AG09309 (cell line): ENCODE results near the gene HYCC2.
A peak's percentile ranks its signal among the peaks of the same experiment; 100 is the strongest.
"Not testable (repeated sequence)": the region's sequence is repeated elsewhere in the genome, so short reads cannot be mapped to it uniquely, and the experiment has no call there.

ENCODE experiments used
- DNase-seq: peaks from one replicate; pipeline ENCODE4 v3.0.0-alpha.2; 2010; ENCODE audit warnings: low read depth
- H3K4me3 ChIP-seq: 2 replicates; pipeline ENCODE4 v1.5.1; 2011; ENCODE audit warnings: mild to moderate bottlenecking, low read depth, low read length, moderate library complexity; ENCODE audit not compliant: control insufficient read depth
- TF ChIP-seq, protein P1 (sequence below): IDR thresholded peaks from 2 replicates; pipeline ENCODE4 v1.5.1; 2011; ENCODE audit warnings: mild to moderate bottlenecking, low read depth, low read length, inconsistent platforms; ENCODE audit not compliant: insufficient read depth, control insufficient read depth; ENCODE audit errors: missing control alignments

Gene HYCC2

DNA sequence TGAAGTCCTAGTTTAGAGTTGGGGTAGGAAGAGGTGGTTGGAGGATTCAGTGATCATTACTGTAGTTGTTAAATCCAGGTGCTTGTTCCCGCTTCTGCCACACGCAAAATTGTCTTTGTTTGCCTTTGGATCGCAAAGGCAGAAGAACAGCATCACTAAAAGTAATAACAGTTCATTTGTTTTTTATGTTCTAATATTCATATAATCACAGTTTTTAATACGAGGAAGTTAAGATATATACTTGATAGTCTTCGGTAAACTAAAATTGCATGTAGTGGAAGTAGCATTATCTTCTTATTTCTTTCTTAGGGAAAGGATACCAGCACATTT, 695 bp upstream of the HYCC2 start:
- TF ChIP-seq, protein P1, sequence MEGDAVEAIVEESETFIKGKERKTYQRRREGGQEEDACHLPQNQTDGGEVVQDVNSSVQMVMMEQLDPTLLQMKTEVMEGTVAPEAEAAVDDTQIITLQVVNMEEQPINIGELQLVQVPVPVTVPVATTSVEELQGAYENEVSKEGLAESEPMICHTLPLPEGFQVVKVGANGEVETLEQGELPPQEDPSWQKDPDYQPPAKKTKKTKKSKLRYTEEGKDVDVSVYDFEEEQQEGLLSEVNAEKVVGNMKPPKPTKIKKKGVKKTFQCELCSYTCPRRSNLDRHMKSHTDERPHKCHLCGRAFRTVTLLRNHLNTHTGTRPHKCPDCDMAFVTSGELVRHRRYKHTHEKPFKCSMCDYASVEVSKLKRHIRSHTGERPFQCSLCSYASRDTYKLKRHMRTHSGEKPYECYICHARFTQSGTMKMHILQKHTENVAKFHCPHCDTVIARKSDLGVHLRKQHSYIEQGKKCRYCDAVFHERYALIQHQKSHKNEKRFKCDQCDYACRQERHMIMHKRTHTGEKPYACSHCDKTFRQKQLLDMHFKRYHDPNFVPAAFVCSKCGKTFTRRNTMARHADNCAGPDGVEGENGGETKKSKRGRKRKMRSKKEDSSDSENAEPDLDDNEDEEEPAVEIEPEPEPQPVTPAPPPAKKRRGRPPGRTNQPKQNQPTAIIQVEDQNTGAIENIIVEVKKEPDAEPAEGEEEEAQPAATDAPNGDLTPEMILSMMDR: no peak
- no peak for DNase-seq
- H3K4me3 ChIP-seq: peak overlapping the region; percentile 95

DNA sequence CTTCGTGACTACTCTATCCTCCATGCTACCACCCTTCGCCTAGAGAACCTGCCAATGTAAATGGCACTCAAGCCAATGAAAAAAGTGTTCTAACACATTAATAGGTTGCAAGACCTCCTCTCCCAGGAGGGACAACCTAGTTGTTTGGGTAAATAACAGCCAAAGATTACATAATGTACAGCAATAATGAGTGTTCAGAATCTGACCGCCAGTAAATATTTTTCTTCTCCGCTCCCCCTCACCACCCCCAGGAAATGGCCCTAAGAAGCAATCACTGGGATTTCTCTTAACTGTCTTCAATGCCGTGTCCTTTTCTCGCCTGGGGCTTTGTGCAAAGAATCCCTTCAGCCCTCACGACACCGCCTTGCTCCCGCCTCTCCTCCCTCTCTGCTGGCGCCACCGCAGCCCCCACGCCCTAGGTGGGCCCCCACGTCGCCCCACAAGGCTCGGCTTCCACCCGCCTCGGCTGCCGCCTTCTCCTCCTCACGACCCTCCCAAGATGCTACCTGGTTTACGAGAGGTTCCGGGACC, 458 bp downstream of the HYCC2 start:
- H3K4me3 ChIP-seq: peak overlapping the region; percentile 95
- TF ChIP-seq, protein P1: no peak
- no peak for DNase-seq

GRCh38 chr2:201064797-201065329, 6.6 kb downstream of the HYCC2 start:
- TF ChIP-seq, protein P1: no peak
- no peak for DNase-seq
- H3K4me3 ChIP-seq: no peak overlapping the region

DNA sequence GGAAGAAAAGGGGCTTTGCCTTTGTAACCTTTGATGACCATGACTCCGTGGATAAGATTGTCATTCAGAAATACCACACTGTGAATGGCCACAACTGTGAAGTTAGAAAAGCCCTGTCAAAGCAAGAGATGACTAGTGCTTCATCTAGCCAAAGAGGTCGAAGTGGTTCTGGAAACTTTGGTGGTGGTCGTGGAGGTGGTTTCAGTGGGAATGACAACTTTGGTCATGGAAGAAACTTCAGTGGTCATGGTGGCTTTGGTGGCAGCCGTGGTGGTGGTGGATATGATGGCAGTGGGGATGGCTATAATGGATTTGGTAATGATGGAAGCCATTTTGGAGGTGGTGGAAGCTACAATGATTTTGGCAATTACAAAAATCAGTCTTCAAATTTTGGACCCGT, 8.0 kb downstream of the HYCC2 start:
- not testable (repeated sequence) for DNase-seq

GRCh38 chr2:201059961-201060755, 11.3 kb downstream of the HYCC2 start:
- H3K4me3 ChIP-seq: no peak overlapping the region
- TF ChIP-seq, protein P1: no peak
- DNase-seq: no peak

More for the DNA sequence above, 8.0 kb downstream of the HYCC2 start:
- H3K4me3 ChIP-seq: not testable (repeated sequence)

- DNase-seq: no peak
- no peak overlapping the region for H3K4me3 ChIP-seq
- TF ChIP-seq, protein P1: no peak
Measured at GRCh38 chr2:201058914-201059313, 12.6 kb downstream of the HYCC2 start.

- H3K4me3 ChIP-seq: no peak overlapping the region
- DNase-seq: no peak
- TF ChIP-seq, protein P1: no peak
Measured at GRCh38 chr2:201057715-201058248, 13.7 kb downstream of the HYCC2 start.
